ENCODE results near the gene FAAH. TPM values are rescaled to one million over a fixed set of nuclear protein-coding genes. Genes with fewer than 3 reads are reported as not detected.

FAAH gene
- polyA plus RNA-seq, 1 experiment: 1.8 TPM

DNA sequence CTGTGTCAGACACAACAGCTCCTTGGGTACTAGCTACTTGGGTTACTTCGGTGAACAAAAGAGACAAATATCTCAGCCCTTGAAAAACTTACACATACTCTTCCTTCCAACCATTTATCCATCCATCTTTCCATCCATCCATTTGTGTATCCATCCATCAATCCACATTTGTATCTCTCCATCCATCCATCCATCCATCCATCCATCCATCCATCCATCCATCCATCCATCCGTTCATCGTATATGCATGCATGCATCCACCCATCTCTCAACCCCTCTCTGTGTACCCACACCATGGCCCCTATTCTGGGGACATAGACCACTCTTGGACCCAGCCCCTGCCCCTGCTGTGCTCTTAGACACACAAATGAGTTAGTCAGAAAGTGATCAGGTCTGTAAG, 40.2 kb downstream of the FAAH start:
- Histone ChIP-seq H3K27me3 (ENCODE audit: control insufficient read depth, insufficient read depth, low read length) (peaks cover 7% of the 10 kb centered on the region), H3K4me3 (ENCODE audit: low read depth, low read length) (no peak overlapping the region), H3K36me3 (ENCODE audit: control insufficient read depth, insufficient read depth, low read length) (no peaks in the 10 kb centered on the region)
- DNase-seq (ENCODE audit: low read depth): no peak
- CTCF ChIA-PET: interaction anchor here (1.2 to 5.1 kb wide), 3 partner anchors 8 to 20 kb away, joined by 3 to 44 read pairs (median 12); no protein-coding TSS in a partner anchor
- TF ChIP-seq, protein P1, sequence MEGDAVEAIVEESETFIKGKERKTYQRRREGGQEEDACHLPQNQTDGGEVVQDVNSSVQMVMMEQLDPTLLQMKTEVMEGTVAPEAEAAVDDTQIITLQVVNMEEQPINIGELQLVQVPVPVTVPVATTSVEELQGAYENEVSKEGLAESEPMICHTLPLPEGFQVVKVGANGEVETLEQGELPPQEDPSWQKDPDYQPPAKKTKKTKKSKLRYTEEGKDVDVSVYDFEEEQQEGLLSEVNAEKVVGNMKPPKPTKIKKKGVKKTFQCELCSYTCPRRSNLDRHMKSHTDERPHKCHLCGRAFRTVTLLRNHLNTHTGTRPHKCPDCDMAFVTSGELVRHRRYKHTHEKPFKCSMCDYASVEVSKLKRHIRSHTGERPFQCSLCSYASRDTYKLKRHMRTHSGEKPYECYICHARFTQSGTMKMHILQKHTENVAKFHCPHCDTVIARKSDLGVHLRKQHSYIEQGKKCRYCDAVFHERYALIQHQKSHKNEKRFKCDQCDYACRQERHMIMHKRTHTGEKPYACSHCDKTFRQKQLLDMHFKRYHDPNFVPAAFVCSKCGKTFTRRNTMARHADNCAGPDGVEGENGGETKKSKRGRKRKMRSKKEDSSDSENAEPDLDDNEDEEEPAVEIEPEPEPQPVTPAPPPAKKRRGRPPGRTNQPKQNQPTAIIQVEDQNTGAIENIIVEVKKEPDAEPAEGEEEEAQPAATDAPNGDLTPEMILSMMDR (IDR thresholded peaks at IDR 0.05; ENCODE audit: insufficient read depth, low read depth, low read length): no peak
- POLR2A ChIA-PET: no interaction called here

DNA sequence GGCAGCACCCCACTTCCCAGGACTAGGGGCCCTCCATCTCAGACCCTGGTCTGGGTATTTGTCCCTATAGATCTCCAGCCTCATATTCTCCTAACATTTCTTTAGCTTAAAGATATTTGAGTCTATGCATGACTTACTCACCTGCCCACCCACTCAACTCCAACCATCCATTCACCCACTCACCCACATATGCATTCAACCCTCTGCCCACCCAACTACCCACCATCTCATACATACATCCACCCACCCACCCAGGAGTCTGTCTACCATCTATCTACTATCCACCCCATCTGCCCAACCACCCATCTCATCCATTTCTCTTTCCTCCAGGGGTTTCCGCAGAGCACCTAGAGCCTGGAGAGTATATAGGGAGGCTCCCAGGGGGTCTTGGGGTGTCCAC, 42.7 kb downstream of the FAAH start:
- no peaks in the 10 kb centered on the region for H3K36me3 ChIP-seq (ENCODE audit: control insufficient read depth, insufficient read depth, low read length)
- TF ChIP-seq, protein P1 (IDR thresholded peaks at IDR 0.05; ENCODE audit: insufficient read depth, low read depth, low read length): no peak
- ChIA-PET POLR2A (no interaction called here), CTCF (interaction anchor here (1.1 to 2.6 kb wide), 3 partner anchors 9 to 92 kb away, joined by 3 to 16 read pairs (median 11); no protein-coding TSS in a partner anchor)
- H3K4me3 ChIP-seq (ENCODE audit: low read depth, low read length): no peak overlapping the region
- H3K27me3 ChIP-seq (ENCODE audit: control insufficient read depth, insufficient read depth, low read length): peaks cover 7% of the 10 kb centered on the region
- no peak for DNase-seq (ENCODE audit: low read depth)

DNA sequence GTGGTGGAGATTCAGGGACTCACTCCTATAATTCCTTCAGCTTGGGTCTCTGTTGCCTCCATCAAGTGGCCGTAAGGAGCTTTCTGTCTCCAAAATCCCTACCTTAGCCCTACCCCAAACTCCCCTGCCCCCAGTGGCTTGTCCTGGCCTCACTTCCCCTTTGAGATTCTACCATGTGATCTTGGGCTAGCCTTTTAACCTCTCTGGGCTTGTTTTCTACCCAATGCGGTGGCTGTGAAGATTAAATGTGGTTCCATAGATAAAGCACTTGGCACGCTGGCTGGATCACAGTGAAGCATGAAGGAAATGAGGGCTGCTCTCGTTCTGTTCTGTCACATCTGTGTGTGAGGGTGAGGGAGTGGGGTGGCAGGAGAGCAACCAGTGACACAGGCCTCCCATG, 43.6 kb downstream of the FAAH start:
- TF ChIP-seq, protein P1 (IDR thresholded peaks at IDR 0.05; ENCODE audit: insufficient read depth, low read depth, low read length): no peak
- CTCF ChIA-PET: interaction anchor here (1.9 to 2.6 kb wide), 3 partner anchors 9 to 91 kb away, joined by 7 to 16 read pairs (median 11); no protein-coding TSS in a partner anchor
- POLR2A ChIA-PET: no interaction called here
- Histone ChIP-seq H3K27me3 (ENCODE audit: control insufficient read depth, insufficient read depth, low read length) (peaks cover 7% of the 10 kb centered on the region), H3K4me3 (ENCODE audit: low read depth, low read length) (no peak overlapping the region), H3K36me3 (ENCODE audit: control insufficient read depth, insufficient read depth, low read length) (no peaks in the 10 kb centered on the region)
- no peak for DNase-seq (ENCODE audit: low read depth)

DNA sequence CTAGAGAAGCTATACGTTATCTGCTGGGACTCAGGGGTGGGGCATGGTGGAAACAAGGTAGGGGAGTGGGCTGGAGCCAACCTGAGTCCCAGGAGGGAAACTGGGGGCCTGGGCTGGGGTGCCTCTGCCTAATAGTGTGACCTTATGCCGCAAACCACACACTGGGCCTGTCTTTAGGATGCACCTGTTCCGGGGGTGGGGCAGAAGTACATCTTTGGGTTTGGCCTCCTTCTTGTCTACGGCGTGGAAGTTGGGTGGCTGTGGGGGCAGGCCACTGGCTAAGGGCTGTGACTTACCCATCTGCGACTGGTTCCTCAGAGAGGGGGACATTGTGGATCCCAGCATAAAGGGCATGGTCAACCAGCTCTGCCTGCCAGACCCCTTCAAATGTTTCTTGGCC, 44.2 kb downstream of the FAAH start:
- CTCF ChIA-PET: interaction anchor here (1.0 to 2.6 kb wide), 6 partner anchors 8 to 110 kb away, joined by 3 to 16 read pairs (median 6); no protein-coding TSS in a partner anchor
- TF ChIP-seq, protein P1 (IDR thresholded peaks at IDR 0.05; ENCODE audit: insufficient read depth, low read depth, low read length): no peak
- H3K4me3 ChIP-seq (ENCODE audit: low read depth, low read length): no peak overlapping the region
- POLR2A ChIA-PET: no interaction called here
- H3K36me3 ChIP-seq (ENCODE audit: control insufficient read depth, insufficient read depth, low read length): no peaks in the 10 kb centered on the region
- DNase-seq (ENCODE audit: low read depth): no peak
- H3K27me3 ChIP-seq (ENCODE audit: control insufficient read depth, insufficient read depth, low read length): peaks cover 4% of the 10 kb centered on the region

DNA sequence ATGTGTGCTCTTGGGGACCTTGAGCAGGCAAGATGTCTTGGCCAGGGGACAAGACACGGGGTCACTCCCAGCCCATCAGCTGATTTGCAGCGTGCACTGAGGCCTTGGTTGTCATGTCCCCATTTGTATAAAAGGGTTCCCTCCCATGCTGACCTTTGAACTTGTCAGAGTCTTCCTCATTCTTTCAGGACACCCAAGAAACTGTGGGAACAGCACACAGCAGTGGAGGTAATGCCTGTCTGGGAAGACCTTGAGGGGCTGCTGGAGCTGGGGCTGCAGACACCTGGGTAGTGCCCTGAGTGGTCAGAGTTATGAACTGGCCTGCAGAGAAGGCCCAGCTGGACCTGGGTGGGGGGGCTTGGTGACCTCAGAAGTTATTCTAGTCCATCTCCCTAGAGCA, 46.4 kb downstream of the FAAH start:
- POLR2A ChIA-PET: no interaction called here
- H3K4me3 ChIP-seq (ENCODE audit: low read depth, low read length): no peak overlapping the region
- CTCF ChIA-PET: interaction anchor here (0.7 to 2.5 kb wide), 4 partner anchors 12 to 87 kb away, joined by 3 to 19 read pairs (median 6); no protein-coding TSS in a partner anchor

More for the DNA sequence above, 46.4 kb downstream of the FAAH start:
- TF ChIP-seq, protein P1 (IDR thresholded peaks at IDR 0.05; ENCODE audit: insufficient read depth, low read depth, low read length): no peak
- DNase-seq (ENCODE audit: low read depth): no peak
- Histone ChIP-seq H3K36me3 (ENCODE audit: control insufficient read depth, insufficient read depth, low read length) (no peaks in the 10 kb centered on the region), H3K27me3 (ENCODE audit: control insufficient read depth, insufficient read depth, low read length) (peaks cover 4% of the 10 kb centered on the region)

All from BJ (cell line).